Effector memory CD4-positive, alpha-beta T cell (primary cell): Measurements from ENCODE around the gene COX11.

Experiments used
- DNase-seq, 3 donors: peaks; one replicate each; pipeline ENCODE4 v3.0.0-alpha.2; 2020
- H3K27ac ChIP-seq: 2 replicates; pipeline ENCODE4 v1.7.0; 2013; ENCODE audit warnings: mild to moderate bottlenecking, low read length, moderate library complexity; ENCODE audit not compliant: insufficient read depth, poor library complexity, severe bottlenecking
- H3K27me3 ChIP-seq: replicated peaks from 2 replicates; pipeline ENCODE4 v1.7.0; 2013; ENCODE audit warnings: mild to moderate bottlenecking, low read length; ENCODE audit not compliant: insufficient read depth, control insufficient read depth, poor library complexity, severe bottlenecking
- H3K36me3 ChIP-seq: 2 replicates; pipeline ENCODE4 v1.7.0; 2013; ENCODE audit warnings: mild to moderate bottlenecking, low read length, moderate library complexity; ENCODE audit not compliant: control insufficient read depth, insufficient read depth
- H3K4me1 ChIP-seq: 2 replicates; pipeline ENCODE4 v1.7.0; 2013; ENCODE audit warnings: low read length, mild to moderate bottlenecking; ENCODE audit not compliant: control insufficient read depth, insufficient read depth, poor library complexity, severe bottlenecking
- H3K4me3 ChIP-seq: 2 replicates; pipeline ENCODE4 v1.7.0; 2013; ENCODE audit warnings: low read length, low read depth, mild to moderate bottlenecking; ENCODE audit not compliant: insufficient read depth, poor library complexity, severe bottlenecking
- H3K9me3 ChIP-seq: 2 replicates; pipeline ENCODE4 v1.7.0; 2013; ENCODE audit warnings: mild to moderate bottlenecking, low read length, moderate library complexity; ENCODE audit not compliant: control insufficient read depth

COX11 gene

GRCh38 chr17:54983260-54983659 is 14.8 kb upstream of the COX11 start:
- no peaks in the 10 kb centered on the region for H3K4me1 ChIP-seq
- peaks cover 3% of the 10 kb centered on the region for H3K36me3 ChIP-seq
- no peak for DNase-seq

GRCh38 chr17:54982399-54982798 is 13.9 kb upstream of the COX11 start:
- no peak overlapping the region for H3K4me3 ChIP-seq
- H3K9me3 ChIP-seq, result peaks cover 6% of the 10 kb centered on the region
- H3K27ac ChIP-seq, result no peak overlapping the region
- no peaks in the 10 kb centered on the region for H3K27me3 ChIP-seq
- DNase-seq, result no peak
- no peaks in the 10 kb centered on the region for H3K4me1 ChIP-seq
- peaks cover under 1% of the 10 kb centered on the region for H3K36me3 ChIP-seq

More at GRCh38 chr17:54983260-54983659, 14.8 kb upstream of the COX11 start:
- no peak overlapping the region for H3K27ac ChIP-seq
- no peaks in the 10 kb centered on the region for H3K27me3 ChIP-seq
- no peak overlapping the region for H3K4me3 ChIP-seq
- peaks cover 6% of the 10 kb centered on the region for H3K9me3 ChIP-seq

GRCh38 chr17:54980375-54980774 is 11.9 kb upstream of the COX11 start:
- DNase-seq, result no peak
- H3K4me1 ChIP-seq, result no peaks in the 10 kb centered on the region
- H3K4me3 ChIP-seq, result no peak overlapping the region
- H3K27me3 ChIP-seq, result no peaks in the 10 kb centered on the region
- no peaks in the 10 kb centered on the region for H3K36me3 ChIP-seq
- no peak overlapping the region for H3K27ac ChIP-seq
- H3K9me3 ChIP-seq, result peaks cover 6% of the 10 kb centered on the region

- Histone ChIP-seq H3K9me3 (peaks cover 6% of the 10 kb centered on the region), H3K4me3 (no peak overlapping the region), H3K27me3 (no peaks in the 10 kb centered on the region), H3K36me3 (no peaks in the 10 kb centered on the region), H3K27ac (no peak overlapping the region), H3K4me1 (no peaks in the 10 kb centered on the region)
- DNase-seq, result no peak
Measured at GRCh38 chr17:54979657-54980056, 11.2 kb upstream of the COX11 start.

GRCh38 chr17:54977744-54978143 is 9.3 kb upstream of the COX11 start:
- DNase-seq, result no peak
- no peak overlapping the region for H3K4me3 ChIP-seq
- no peak overlapping the region for H3K27ac ChIP-seq
- no peaks in the 10 kb centered on the region for H3K4me1 ChIP-seq
- H3K27me3 ChIP-seq, result no peaks in the 10 kb centered on the region
- H3K36me3 ChIP-seq, result no peaks in the 10 kb centered on the region
- peaks cover 6% of the 10 kb centered on the region for H3K9me3 ChIP-seq

- DNase-seq, result no peak
- no peaks in the 10 kb centered on the region for H3K27me3 ChIP-seq
- H3K9me3 ChIP-seq, result peaks cover 6% of the 10 kb centered on the region
- no peaks in the 10 kb centered on the region for H3K4me1 ChIP-seq
- H3K27ac ChIP-seq, result no peak overlapping the region
- no peaks in the 10 kb centered on the region for H3K36me3 ChIP-seq
- no peak overlapping the region for H3K4me3 ChIP-seq
Measured at GRCh38 chr17:54976316-54976715, 7.9 kb upstream of the COX11 start.

GRCh38 chr17:54974759-54975158 is 6.3 kb upstream of the COX11 start:
- Histone ChIP-seq H3K9me3 (no peaks in the 10 kb centered on the region), H3K4me3 (no peak overlapping the region), H3K27me3 (no peaks in the 10 kb centered on the region), H3K36me3 (no peaks in the 10 kb centered on the region), H3K27ac (no peak overlapping the region), H3K4me1 (no peaks in the 10 kb centered on the region)
- no peak for DNase-seq

GRCh38 chr17:54972406-54973138 is 4.1 kb upstream of the COX11 start:
- no peak overlapping the region for H3K4me3 ChIP-seq
- no peak for DNase-seq
- H3K27ac ChIP-seq, result no peak overlapping the region
- H3K4me1 ChIP-seq, result no peaks in the 10 kb centered on the region
- H3K27me3 ChIP-seq, result no peaks in the 10 kb centered on the region
- no peaks in the 10 kb centered on the region for H3K36me3 ChIP-seq
- H3K9me3 ChIP-seq, result no peaks in the 10 kb centered on the region

GRCh38 chr17:54971901-54972300 is 3.4 kb upstream of the COX11 start:
- H3K4me1 ChIP-seq, result no peaks in the 10 kb centered on the region
- DNase-seq, result no peak

GRCh38 chr17:54971147-54971546 is 2.7 kb upstream of the COX11 start:
- no peak for DNase-seq
- Histone ChIP-seq H3K36me3 (no peaks in the 10 kb centered on the region), H3K4me1 (no peaks in the 10 kb centered on the region), H3K27me3 (no peaks in the 10 kb centered on the region), H3K9me3 (no peaks in the 10 kb centered on the region), H3K4me3 (no peak overlapping the region), H3K27ac (no peak overlapping the region)

More at GRCh38 chr17:54971901-54972300, 3.4 kb upstream of the COX11 start:
- Histone ChIP-seq H3K9me3 (no peaks in the 10 kb centered on the region), H3K36me3 (no peaks in the 10 kb centered on the region), H3K4me3 (no peak overlapping the region), H3K27me3 (no peaks in the 10 kb centered on the region), H3K27ac (no peak overlapping the region)
